ENCODE data around the gene PDCD1. TPM values are rescaled to one million over a fixed set of nuclear protein-coding genes. Genes with fewer than 3 reads are reported as not detected.

Gene PDCD1
- total RNA-seq, 1 donor from 2014 or later, result 2.0 TPM

DNA sequence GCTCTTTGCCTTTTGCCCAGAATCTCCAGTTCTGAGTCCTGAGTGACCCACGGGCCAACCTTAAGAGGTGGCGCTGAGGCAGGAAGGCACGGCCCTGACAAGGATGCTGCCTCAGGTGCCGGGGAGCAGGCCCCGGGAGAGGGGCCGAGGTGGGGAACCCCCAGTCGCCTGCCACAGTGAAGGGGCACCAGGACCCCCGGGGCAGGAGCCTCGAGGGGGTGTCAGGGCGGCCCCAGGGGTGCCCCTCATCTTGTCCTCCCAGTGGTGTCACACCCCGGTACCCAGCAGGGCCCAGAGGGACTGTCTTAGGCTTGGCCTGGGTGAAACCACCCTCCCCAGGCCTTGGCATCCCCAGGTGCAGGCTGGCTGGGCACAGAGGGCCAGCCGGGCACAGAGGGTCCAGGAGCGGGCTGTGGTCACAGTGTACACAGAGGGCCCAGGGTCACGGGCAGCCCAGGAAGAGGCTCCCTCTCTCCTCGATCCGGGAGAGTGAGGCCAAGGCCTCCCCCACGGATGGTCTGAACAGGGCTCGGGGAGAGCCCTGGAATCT, 1.0 kb downstream of the PDCD1 start:
- DNase-seq (peak; percentile 22), ATAC-seq (ENCODE audit: poor library complexity) (no peak)
- intact Hi-C loops (cut with DNase I), result no loop called here

DNA sequence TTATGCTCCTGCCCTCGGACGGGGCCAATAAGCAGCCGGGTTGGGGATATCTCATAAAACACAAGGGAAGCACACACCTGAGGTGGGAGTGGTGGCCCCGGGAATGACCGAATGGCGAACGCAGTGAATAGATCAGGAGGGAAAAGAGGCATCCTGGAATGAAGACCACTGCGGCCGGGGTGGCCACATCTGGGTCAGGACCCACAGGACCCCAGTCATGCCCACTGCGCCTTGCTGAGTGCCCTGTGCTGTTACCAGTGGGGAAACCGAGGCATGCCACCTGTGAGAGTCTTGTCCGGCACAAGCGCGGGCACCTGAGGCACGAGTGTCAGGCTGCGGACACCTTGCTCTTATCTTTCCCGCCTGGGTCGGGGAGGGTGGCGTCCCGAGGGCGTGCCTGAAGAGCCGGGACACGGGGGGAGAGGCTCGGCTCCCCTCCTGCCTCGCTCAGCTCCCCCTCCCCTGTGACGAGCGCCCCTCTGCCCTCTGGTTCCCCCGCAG, 1.6 kb downstream of the PDCD1 start:
- no peak for ATAC-seq (ENCODE audit: poor library complexity)

DNA sequence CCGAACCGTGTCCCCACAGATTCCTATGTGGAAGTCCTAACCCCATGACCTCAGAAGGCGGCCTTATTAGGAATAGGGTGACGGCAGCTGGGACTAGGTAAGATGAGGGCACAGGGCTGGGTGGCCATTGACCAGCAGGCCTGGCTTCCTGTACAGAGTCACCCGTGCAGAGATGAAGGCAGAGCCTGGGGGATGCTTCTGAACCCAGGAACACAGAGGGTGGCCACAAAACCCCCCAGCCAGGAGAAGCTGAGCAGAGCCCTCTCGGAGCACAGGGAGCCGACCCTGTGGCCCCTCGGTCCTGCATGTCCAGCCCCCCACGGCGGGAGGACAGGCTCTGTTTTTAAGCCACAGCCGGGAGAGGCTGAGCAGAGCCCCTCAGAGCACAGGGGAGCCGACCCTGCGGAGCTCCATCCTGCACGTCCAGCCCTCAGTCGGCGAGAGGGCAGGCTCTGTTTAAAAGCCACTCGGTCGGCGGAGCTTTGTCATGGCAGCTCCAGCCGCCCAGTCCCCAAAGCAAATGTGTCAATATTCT, 2.7 kb downstream of the PDCD1 start:
- ATAC-seq (ENCODE audit: poor library complexity) (no peak), DNase-seq (no peak)
- intact Hi-C loops (cut with DNase I), result no loop called here

More for the DNA sequence above, 1.6 kb downstream of the PDCD1 start:
- intact Hi-C loops (cut with DNase I), result no loop called here
- peak; percentile 33 for DNase-seq

DNA sequence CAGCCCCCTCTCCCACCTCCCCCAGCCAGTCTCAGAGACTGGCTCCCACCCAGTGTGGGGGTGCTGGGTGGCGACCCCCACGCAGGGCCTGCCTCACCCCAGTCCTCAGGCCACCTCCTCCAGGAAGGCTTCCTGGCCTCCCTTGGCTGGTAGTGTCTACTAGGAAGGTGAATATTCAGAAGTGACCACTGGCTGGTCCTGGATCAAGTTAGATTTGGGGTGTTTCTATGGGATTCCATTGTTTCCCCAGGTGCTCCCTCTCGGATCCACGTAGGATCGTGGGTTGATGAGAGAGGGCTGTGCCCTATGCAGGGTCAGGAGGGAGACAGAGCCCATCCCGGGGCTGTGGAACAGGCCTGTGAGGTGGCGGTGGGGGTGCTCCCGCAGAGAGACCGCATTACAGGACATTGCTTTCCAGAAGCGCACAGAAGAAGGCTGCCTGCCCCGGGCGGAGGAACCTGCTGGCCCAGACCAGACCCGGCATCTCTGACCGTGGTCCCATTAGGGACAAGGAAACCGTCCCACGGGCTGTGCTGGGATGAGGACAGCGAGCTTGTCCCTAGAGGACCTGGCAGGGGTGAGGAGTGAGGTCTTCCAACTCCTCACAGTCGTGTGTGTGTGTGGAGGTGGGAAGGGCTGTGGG, 3.3 kb downstream of the PDCD1 start:
- intact Hi-C loops (cut with DNase I), result no loop called here
- ATAC-seq (ENCODE audit: poor library complexity) (no peak), DNase-seq (peak; percentile 39)

DNA sequence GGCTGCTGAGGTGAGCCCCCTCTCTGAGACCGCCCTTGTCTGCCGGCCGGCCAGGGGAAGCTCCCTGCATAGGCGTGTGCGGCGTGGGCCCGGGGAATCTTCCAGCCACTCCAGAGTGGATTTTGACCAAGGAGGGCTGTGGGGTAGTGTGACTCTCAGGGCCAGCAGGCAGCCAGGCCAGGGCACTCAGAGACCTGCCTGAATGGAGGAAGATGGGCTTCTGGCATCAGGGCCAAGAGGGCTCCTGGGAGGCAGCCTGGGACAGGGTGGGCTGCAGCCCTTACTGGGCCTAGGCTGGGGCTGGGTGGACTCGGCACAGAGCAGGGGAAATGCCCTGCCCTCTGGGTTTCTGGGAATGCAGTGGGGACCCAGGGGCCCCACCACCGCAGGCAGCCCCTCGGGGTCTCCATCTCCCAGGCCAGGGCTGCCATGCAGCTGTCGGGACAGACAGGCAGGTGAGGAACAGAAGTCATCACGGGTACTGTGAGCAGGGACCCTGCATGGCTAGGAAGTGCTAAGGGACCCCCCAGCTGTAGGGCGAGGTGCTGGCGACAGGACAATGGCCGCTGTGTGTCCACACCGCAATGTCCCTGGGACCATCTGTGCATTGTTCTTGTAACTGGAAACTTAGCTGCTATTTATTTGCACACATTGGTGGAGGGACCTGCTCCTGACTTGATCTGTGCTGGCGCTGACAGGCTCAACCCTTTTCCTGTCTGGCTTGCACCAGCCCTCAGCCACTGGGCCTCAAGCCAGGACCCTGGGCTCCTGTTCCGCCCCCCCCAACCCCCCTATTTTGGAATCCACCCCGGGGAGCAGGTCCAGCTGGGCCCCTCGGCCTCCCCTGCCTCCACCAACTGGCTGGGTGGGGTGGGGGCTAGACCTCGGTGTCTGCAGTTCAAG, 4.1 kb downstream of the PDCD1 start:
- no peak for ATAC-seq (ENCODE audit: poor library complexity)
- intact Hi-C loops (cut with DNase I), result no loop called here

DNA sequence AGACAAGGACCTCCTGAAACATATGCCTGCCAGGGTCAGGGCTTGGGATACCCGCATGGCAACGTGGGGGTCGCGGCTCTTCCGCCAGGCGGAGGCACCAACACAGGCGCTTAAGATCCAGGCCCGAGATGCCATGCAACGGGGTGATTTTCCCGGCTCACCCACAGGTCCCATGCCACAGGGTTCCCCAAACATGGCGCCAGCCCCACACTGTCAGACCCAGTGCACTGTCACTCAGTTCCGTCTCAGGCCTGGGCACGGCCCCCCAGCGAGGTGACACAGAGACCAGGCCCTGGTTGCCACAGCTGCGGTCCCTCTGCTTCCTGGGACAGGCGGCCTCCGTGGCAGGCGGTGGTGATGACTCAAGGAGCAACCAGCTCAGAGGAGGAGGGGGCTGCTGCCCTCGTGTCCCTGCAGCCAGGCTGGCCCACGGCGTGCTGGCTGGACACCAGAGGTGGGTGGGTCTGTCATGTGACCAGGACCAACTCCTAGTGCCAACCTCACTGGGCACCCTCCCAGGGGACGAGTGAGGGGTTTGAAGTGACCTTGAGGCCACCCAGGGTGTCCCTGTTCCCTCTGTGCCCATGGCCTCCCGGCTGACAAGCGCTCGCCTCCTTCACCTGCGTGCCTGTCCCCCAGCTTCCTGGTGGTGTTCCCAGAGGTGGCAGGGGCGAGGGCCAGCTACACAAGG, 4.9 kb downstream of the PDCD1 start:
- peak; percentile 11 for ATAC-seq (ENCODE audit: poor library complexity)
- peak; percentile 53 for DNase-seq
- intact Hi-C loops (cut with DNase I), result no loop called here

More for the DNA sequence above, 4.1 kb downstream of the PDCD1 start:
- peak; percentile 58 for DNase-seq

DNA sequence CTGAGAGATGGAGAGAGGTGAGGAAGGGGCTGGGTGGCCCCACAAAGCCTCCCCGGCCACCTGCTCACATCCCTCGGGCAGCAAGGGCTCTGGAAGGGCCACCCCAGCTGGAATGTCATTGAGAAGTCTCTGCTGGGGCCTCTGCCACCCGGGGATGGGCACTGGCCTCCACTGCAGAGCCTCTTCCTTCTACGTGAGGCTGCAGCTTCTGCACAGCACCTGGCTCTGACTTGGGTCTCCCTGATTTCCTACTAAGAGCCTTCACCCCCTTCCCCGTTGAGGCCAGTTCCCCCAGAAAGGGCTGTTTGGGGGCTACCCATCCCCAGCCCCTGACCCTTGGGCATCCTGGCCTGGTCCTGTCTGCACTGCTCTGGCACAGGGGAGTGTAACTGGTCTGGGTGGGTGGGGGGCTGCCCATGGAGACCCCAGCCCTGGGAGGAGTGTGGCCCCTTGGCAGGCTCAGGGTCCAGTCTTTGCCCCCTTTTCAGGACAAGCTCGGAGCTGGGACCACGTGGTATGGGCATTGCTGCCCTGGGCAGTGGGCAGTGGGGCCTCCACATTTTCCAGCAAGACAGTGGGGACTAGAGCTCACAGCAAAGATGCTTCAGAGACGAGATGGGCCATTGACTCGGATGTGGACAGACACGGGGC, 5.6 kb downstream of the PDCD1 start:
- intact Hi-C loops (cut with DNase I), result no loop called here
- DNase-seq, result peak; percentile 28
- no peak for ATAC-seq (ENCODE audit: poor library complexity)

DNA sequence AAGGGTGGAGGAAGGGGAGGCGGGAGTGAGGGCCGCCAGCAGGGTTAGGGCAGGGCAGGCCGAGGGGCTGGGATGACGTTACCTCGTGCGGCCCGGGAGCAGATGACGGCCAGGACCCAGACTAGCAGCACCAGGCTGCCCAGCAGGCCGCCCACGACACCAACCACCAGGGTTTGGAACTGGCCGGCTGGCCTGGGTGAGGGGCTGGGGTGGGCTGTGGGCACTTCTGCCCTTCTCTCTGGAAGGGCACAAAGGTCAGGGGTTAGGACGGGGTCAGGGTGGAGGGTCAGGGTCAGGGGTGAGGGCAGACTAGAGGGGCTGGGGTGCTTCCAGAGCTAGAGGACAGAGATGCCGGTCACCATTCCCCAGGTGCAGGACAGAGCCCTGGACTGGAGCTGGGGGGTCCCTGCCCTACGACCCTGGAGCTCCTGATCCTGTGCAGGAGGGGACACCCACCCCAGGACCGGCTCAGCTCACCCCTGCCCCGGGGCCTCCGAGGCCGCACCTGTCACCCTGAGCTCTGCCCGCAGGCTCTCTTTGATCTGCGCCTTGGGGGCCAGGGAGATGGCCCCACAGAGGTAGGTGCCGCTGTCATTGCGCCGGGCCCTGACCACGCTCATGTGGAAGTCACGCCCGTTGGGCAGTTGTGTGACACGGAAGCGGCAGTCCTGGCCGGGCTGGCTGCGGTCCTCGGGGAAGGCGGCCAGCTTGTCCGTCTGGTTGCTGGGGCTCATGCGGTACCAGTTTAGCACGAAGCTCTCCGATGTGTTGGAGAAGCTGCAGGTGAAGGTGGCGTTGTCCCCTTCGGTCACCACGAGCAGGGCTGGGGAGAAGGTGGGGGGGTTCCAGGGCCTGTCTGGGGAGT, 6.3 kb downstream of the PDCD1 start:
- intact Hi-C loops (cut with DNase I), result no loop called here
- DNase-seq (peak; percentile 37), ATAC-seq (ENCODE audit: poor library complexity) (no peak)

DNA sequence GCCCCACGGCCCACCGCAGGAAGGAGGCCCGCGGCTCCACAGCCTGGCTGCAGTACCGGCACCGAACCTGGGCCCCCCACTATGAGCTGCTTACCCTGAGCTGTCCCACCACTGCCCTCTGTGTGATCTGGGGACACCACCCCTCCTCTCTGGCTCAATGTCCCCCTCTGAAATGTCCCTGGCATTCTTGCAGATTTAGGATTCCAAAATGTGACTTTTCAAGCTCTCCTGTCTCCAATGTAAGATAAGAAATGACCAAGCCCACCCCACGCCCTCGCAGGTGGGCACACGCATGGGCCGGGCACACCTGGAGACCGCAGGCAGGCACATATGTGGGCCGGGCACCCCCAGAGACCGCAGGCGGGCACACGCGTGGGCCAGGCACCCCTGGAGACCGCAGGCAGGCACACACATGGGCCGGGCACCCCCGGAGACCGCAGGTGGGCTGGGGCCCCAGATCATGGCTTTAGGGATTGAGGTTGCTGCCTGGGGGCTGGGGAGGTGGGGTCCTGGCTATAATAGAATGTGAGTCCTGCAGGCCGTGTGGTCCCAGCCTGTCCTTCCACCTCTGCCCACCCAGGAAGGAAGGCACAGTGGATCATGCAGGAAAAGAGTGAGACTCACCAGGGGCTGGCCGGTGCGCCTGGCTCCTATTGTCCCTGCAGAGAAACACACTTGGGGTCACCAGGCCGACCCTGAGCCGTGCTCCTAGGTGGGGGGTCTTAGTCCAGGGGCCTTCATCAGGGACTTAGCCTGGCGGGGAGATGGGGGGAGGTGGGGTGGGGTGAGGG, 7.2 kb downstream of the PDCD1 start:
- DNase-seq (peak; percentile 41), ATAC-seq (ENCODE audit: poor library complexity) (no peak)
- intact Hi-C loops (cut with DNase I), result no loop called here

DNA sequence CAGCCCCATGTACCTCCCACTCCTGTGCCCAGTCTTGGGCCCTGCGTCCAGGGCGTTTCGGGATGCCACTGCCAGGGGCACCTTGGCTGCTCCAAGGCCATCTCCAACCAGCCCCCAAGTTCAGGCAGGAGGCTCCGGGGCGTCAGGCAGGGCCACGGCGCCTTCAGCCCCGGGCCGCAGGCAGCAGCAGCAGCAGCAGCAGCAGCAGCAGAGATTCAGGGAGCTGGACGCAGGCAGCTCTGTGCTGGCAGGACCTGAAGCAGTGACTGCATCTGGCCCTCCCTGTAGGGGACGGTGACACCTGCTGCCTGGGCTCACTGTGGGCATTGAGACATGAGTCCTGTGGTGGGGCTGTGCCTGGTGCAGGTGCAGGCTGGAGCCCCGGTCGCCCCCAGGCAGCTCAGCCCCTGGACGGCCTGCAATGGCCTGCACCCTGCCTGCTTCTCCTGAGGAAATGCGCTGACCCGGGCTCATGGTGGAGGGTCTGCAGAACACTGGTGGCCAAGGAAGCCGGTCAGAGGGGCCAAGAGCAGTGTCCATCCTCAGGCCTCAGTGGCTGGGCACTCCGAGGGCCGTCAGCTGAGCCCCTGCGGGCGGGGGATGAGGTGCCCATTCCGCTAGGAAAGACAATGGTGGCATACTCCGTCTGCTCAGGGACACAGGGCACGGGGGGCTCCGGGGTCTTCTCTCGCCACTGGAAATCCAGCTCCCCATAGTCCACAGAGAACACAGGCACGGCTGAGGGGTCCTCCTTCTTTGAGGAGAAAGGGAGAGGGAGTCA, 8.0 kb downstream of the PDCD1 start:
- DNase-seq (peak; percentile 36), ATAC-seq (ENCODE audit: poor library complexity) (no peak)
- intact Hi-C loops (cut with DNase I), result no loop called here

DNA sequence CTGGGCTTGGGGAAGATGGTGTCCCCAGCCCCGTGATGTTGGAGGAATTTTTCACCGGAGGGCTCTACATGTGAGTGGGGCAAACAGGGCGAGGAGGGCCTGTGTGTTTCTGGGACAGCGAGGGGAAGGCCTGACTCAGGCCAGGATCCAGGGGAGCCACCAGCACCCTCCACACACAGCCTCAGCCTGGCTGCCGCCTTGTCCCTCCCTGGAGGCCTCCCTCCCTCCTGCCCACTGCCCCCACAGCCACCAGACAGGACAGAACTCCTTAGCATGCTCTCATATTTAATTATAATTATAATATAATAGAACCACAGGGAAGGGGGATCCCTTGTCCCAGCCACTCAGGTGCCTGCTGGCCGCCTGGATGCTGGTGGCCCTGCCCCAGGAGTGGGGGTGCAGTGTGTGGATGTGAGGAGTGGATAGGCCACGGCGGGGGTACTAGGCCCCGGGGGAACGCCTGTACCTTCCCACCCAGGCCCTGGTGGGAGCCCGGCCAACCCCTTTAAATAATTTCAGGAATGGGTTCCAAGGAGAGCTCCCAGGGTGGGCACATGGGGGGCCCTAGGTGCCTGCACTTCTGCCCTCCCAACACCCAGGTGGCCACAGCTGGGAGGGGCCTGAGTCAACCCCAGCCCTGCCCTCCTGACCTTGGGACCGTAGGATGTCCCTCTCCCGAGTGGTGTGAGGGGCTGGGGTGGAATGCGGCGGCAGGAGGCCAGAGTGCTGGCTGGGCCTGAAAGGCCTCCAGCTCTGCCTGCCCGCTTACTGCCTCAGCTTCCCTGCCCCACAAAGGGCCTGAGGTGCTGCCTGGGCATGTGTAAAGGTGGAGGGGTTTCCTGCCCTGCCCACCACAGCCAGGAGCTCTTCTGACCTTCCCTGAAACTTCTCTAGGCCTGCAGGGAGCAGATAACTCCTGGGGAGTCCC, 8.8 kb downstream of the PDCD1 start:
- ATAC-seq (ENCODE audit: poor library complexity) (no peak), DNase-seq (no peak)
- intact Hi-C loops (cut with DNase I), result no loop called here

DNA sequence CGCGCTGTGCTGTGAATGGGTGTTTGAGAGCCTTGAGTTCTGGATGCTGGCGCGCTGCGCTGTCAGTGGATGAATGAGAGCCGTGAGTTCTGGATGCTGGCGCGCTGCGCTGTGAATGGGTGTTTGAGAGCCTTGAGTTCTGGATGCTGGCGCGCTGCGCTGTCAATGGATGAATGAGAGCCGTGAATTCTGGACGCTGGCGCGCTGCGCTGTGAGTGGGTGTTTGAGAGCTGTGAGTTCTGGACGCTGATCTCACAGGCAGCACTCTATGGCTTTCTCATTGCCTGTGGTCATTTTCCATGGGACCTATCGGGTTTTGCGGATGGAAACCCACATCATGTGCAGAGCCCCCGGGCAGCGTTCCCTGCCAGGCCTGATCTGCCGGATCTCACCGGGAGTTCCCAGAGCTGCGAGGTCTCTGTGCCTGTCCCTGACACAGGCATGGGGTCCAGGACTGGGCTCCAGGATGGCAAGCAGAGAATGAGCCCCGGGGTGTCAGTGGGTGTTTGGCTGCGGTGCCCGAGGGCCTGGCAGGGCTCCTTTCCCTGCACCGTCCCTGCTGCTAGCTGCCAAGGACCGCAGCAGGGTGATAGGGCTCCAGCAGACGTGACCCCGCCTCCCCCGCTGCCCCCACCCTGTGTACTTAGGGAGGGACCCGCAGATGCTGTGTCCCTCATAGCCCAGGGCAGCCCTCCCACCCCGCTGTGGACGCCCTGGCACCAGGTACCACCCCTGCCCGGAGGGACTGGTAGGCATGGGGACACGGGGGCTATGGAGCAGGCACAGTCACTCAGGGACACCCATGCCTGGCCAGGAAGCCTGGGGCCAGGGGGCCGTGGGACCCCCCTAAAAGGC, 9.7 kb downstream of the PDCD1 start:
- no peak for ATAC-seq (ENCODE audit: poor library complexity)
- DNase-seq, result no peak
- intact Hi-C loops (cut with DNase I), result no loop called here

DNA sequence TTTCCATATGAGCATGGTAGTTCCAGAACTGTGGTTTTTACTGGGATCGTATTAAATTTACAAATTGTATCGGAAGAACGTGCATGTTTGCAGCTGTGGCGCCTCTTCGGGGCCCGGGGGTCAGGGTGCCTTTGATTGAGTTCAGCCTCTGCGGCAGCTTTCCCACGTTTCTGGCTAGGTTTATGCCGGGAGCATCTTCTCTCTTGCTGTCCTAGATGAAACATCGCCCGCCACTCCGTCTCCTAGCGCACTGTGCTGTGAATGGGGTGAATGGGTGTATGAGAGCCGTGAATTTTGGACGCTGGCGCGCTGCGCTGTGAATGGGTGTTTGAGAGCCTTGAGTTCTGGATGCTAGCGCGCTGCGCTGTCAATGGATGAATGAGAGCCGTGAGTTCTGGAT, 12.3 kb downstream of the PDCD1 start:
- intact Hi-C loops (cut with DNase I), result no loop called here
- ATAC-seq (ENCODE audit: poor library complexity) (no peak), DNase-seq (no peak)
